SK-N-SH (cell line): Measurements from ENCODE around the gene CTDP1. TPM values are rescaled to one million over a fixed set of nuclear protein-coding genes. Genes with fewer than 3 reads are reported as not detected.

Source experiments
- CTCF ChIA-PET: fragments of 300-600, 350-600 bp; formaldehyde crosslinking; extraction: SDS; loops from one replicate; lab custom pipeline; 2021; lab: Yijun Ruan, JAX
- POLR2A ChIA-PET: fragments of 350-600 bp; sonication (Branson Sonifier 250); formaldehyde crosslinking; extraction: SDS; loops from one replicate; lab custom pipeline; 2020; ENCODE audit warnings: antibody characterized with exemption, inconsistent platforms; lab: Yijun Ruan, JAX
- DNase-seq: peaks from one replicate; pipeline ENCODE4 v3.0.0; 2012
- H2AFZ ChIP-seq: fragments of 200-600 bp; sonication (generic); 2 replicates; pipeline ENCODE4 v1.8.1; 2016; ENCODE audit warnings: antibody characterized with exemption, mild to moderate bottlenecking, low read depth
- H3F3A ChIP-seq: fragments of 200-600 bp; sonication (generic); replicated peaks from 2 replicates; pipeline ENCODE3; 2016; ENCODE audit warnings: antibody characterized with exemption, mild to moderate bottlenecking; ENCODE audit not compliant: insufficient read depth
- H3K27ac ChIP-seq, 2 experiments: fragments of 200-500 bp in 1 of 2; fragments of 200-600 bp in 1 of 2; sonication (Bioruptor generic) in 1 of 2; sonication (generic), shearing (Covaris generic) in 1 of 2; 2 replicates each; pipeline versions ENCODE4 v1.5.1 to v1.6.1; 2014 to 2016; ENCODE audit warnings: low read depth in 2 of 2, inconsistent platforms in 1 of 2, low read length in 1 of 2, mild to moderate bottlenecking in 1 of 2, mixed read lengths in 1 of 2
- H3K27me3 ChIP-seq: fragments of 200-600 bp; sonication (generic), shearing (Covaris generic); 2 replicates; pipeline ENCODE4 v1.6.1; 2016; ENCODE audit warnings: mixed run types; ENCODE audit not compliant: insufficient read depth
- H3K36me3 ChIP-seq, 2 experiments: fragments of 200-500 bp in 1 of 2; fragments of 200-600 bp in 1 of 2; sonication (Bioruptor generic) in 1 of 2; sonication (generic) in 1 of 2; replicated peaks in 1 of 2; 2 replicates each; pipeline versions ENCODE3 to v1.5.1; 2014 to 2016; ENCODE audit warnings: low read length in 1 of 2, mild to moderate bottlenecking in 1 of 2; ENCODE audit not compliant: insufficient read depth in 2 of 2, control insufficient read depth in 1 of 2
- H3K4me1 ChIP-seq, 2 experiments: fragments of 200-500 bp in 1 of 2; fragments of 200-600 bp in 1 of 2; sonication (Bioruptor generic) in 1 of 2; sonication (generic), shearing (Covaris generic) in 1 of 2; 2 replicates each; pipeline versions ENCODE4 v1.5.1 to v1.6.1; 2014 to 2016; ENCODE audit warnings: low read depth in 1 of 2, low read length in 1 of 2, mixed run types in 1 of 2; ENCODE audit not compliant: insufficient read depth in 2 of 2, control insufficient read depth in 1 of 2
- H3K4me2 ChIP-seq: fragments of 200-600 bp; sonication (generic), shearing (Covaris generic); 2 replicates; pipeline ENCODE4 v1.6.1; 2017; ENCODE audit warnings: mixed run types
- H3K4me3 ChIP-seq, 2 experiments: fragments of 200-500 bp in 1 of 2; fragments of 200-600 bp in 1 of 2; sonication (Bioruptor generic) in 1 of 2; sonication (generic), shearing (Covaris generic) in 1 of 2; 2 replicates each; pipeline versions ENCODE4 v1.5.1 to v1.8.1; 2014 to 2016; ENCODE audit warnings: low read depth in 2 of 2, inconsistent platforms in 1 of 2, low read length in 1 of 2, mild to moderate bottlenecking in 1 of 2, mixed read lengths in 1 of 2, moderate library complexity in 1 of 2
- H3K79me2 ChIP-seq: fragments of 200-600 bp; sonication (generic); 2 replicates; pipeline ENCODE4 v1.8.1; 2017; ENCODE audit warnings: mild to moderate bottlenecking; ENCODE audit not compliant: insufficient read depth
- H3K9ac ChIP-seq: fragments of 200-600 bp; sonication (generic); 2 replicates; pipeline ENCODE4 v1.6.1; 2017; ENCODE audit warnings: mixed run types
- H3K9me2 ChIP-seq: fragments of 200-600 bp; sonication (generic); 2 replicates; pipeline ENCODE4 v1.6.1; 2017; ENCODE audit warnings: mixed run types
- H3K9me3 ChIP-seq: fragments of 200-600 bp; sonication (generic); 2 replicates; pipeline ENCODE4 v1.6.1; 2017; ENCODE audit warnings: mixed run types, mild to moderate bottlenecking, moderate library complexity
- H4K20me1 ChIP-seq: fragments of 200-600 bp; sonication (generic); 2 replicates; pipeline ENCODE4 v1.6.1; 2017; ENCODE audit warnings: mild to moderate bottlenecking, mixed run types; ENCODE audit not compliant: insufficient read depth
- CTCF ChIP-seq: fragments of 200-600 bp; sonication (generic); IDR thresholded peaks from 2 replicates; pipeline ENCODE4 v1.6.1; 2017; ENCODE audit warnings: antibody characterized with exemption, mild to moderate bottlenecking, moderate library complexity
- FOXJ3 ChIP-seq: sonication (generic); formaldehyde crosslinking; IDR thresholded peaks from 2 replicates; pipeline ENCODE4 v1.5.1; 2020; ENCODE audit warnings: mild to moderate bottlenecking, missing genetic modification reagents
- GATA2 ChIP-seq: sonication (generic); formaldehyde crosslinking; IDR thresholded peaks from 2 replicates; pipeline ENCODE4 v1.5.0; 2020; ENCODE audit warnings: mild to moderate bottlenecking, missing genetic modification reagents
- PBX3 ChIP-seq: IDR thresholded peaks from 2 replicates; pipeline ENCODE4; 2012
- POLR2AphosphoS5 ChIP-seq: IDR thresholded peaks from 2 replicates; pipeline ENCODE4 v1.6.1; 2012; ENCODE audit warnings: low read depth, low read length
- RAD21 ChIP-seq: IDR thresholded peaks from 2 replicates; pipeline ENCODE4 v1.6.1; 2012; ENCODE audit warnings: mild to moderate bottlenecking, low read length
- REST ChIP-seq: IDR thresholded peaks from 2 replicates; pipeline ENCODE4 v1.6.1; 2012; ENCODE audit warnings: mild to moderate bottlenecking, low read depth, low read length, moderate library complexity
- RFX5 ChIP-seq: IDR thresholded peaks from 2 replicates; pipeline ENCODE4 v1.6.1; 2012; ENCODE audit warnings: mild to moderate bottlenecking, improper control_type of control experiment, low read length
- RXRA ChIP-seq: IDR thresholded peaks from 2 replicates; pipeline ENCODE4 v1.4.0; 2012; ENCODE audit warnings: low read depth, mild to moderate bottlenecking, borderline replicate concordance
- SMC3 ChIP-seq: IDR thresholded peaks from 2 replicates; pipeline ENCODE4 v1.6.1; 2012; ENCODE audit warnings: low read depth, low read length, improper control_type of control experiment
- TAF1 ChIP-seq: IDR thresholded peaks from 2 replicates; pipeline ENCODE4 v1.6.1; 2012; ENCODE audit warnings: low read depth, mild to moderate bottlenecking, low read length, moderate library complexity, borderline replicate concordance
- TCF12 ChIP-seq: IDR thresholded peaks from 2 replicates; pipeline ENCODE4 v1.4.0; 2012
- TEAD4 ChIP-seq: IDR thresholded peaks from 2 replicates; pipeline ENCODE4 v1.4.0; 2012; ENCODE audit warnings: mild to moderate bottlenecking, borderline replicate concordance; ENCODE audit not compliant: insufficient read depth
- USF1 ChIP-seq: IDR thresholded peaks from 2 replicates; pipeline ENCODE4 v1.4.0; 2012; ENCODE audit warnings: low read depth, borderline replicate concordance
- WGBS: methylation state at CpG from one replicate; pipeline ENCODE4 v1.1.6; 2017; ENCODE audit warnings: low lambda C conversion rate; 5-methylcytosine and 5-hydroxymethylcytosine counted together
- polyA plus RNA-seq, 3 experiments: library from polyadenylated mRNA; depleted of rRNA; stranded (reverse); fragments of >200 nt; gene quantifications; 2 replicates each; pipeline ENCODE4 v1.2.3, GENCODE V29; 2012

The CTDP1 gene
- polyA plus RNA-seq, 1 of the 3 experiments (the other 2 are of a cell fraction): 15.6 TPM

GRCh38 chr18:79801217-79801616 lies 121.6 kb downstream of the CTDP1 start:
- H3K9me3 ChIP-seq: no peaks in the 10 kb centered on the region
- no peak overlapping the region for H2AFZ ChIP-seq
- no peak overlapping the region for H3K4me3 ChIP-seq
- DNase-seq: no peak
- POLR2A ChIA-PET: no interaction called here
- no peaks in the 10 kb centered on the region for H3K4me1 ChIP-seq
- H3K9me2 ChIP-seq: no peaks in the 10 kb centered on the region
- H3K36me3 ChIP-seq: no peaks in the 10 kb centered on the region
- peaks cover 91% of the 10 kb centered on the region for H3K27me3 ChIP-seq
- no peak overlapping the region for H3K4me2 ChIP-seq
- CTCF ChIA-PET: no interaction called here
- TF ChIP-seq REST (no peak), GATA2 (CRISPR knock-in tag) (no peak), TEAD4 (no peak), FOXJ3 (CRISPR knock-in tag) (no peak), USF1 (no peak), RXRA (no peak), RFX5 (no peak), POLR2AphosphoS5 (no peak), TAF1 (no peak), CTCF (no peak), PBX3 (no peak), RAD21 (no peak), SMC3 (no peak), TCF12 (no peak)
- H4K20me1 ChIP-seq: no peaks in the 10 kb centered on the region
- H3K27ac ChIP-seq: no peak overlapping the region
- 71% methylated on average over 8 of the region's 13 CpGs for WGBS
- H3K9ac ChIP-seq: no peak overlapping the region
- no peaks in the 10 kb centered on the region for H3F3A ChIP-seq
- H3K79me2 ChIP-seq: no peaks in the 10 kb centered on the region
